Measurements from ENCODE around the gene DMRTB1.
A peak's percentile ranks its signal among the peaks of the same experiment; 100 is the strongest.

Gene DMRTB1

DNA sequence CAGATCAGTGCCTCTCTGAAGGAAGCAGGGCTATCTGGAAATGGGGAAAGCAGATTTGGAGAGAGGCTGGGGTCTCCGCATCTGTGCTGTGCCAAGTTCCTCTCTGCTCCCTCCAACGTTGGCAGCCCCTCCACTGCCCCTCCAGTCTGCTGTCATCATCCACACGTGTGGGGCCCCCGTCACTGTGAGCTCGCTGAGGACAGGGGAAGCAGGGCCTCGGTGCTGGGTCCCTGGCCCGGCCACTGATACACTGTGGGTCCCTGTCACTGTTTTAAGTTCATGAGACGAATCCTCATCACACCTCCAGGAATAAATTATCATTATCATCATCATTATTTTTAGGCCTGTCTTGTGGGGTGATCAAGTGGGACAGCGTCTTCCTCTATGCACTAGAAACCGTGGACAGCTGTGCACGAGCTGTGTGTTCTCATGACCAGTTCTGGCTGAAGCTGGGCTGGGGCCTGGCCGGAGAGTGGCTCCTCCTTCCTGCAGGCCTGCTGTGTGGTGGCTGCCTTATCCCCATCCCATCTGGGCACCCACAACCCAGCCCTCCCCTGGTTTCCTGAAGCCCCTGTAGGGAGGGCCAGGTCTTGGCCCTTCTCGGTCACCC, 52.2 kb downstream of the DMRTB1 start:
- no peak for DNase-seq

GRCh38 chr1:53511933-53512806, 53.0 kb downstream of the DMRTB1 start:
- peak; percentile 48 for DNase-seq

- DNase-seq = no peak
These were observed 53.9 kb downstream of the DMRTB1 start for GRCh38 chr1:53512807-53513755.

DNA sequence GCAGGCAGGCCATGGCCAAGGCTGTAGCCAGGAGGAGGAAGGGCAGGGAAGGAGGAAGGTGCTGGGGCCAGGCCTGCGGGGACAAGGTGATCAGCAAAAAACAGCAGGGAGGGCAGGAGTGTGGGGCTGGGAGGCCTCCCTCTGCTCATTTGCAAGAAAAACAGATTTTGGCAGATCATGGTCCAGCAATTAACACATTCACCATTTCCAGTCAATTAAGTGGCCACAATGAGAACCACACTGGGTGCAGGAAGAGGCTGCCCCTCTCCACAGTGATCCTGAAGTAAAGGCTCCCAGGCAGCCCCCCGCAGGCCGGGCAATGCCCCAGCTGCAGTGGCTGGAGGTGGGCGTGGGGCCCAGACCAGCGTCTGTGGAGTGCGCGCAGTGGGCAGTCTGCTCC, 54.6 kb downstream of the DMRTB1 start:
- no peak for DNase-seq

- DNase-seq = no peak
These were observed 55.2 kb downstream of the DMRTB1 start for GRCh38 chr1:53514436-53514835.

- no peak for DNase-seq
These were observed 57.0 kb downstream of the DMRTB1 start for GRCh38 chr1:53516181-53516580.

All from NCI-H2081 treated with DMSO at 0.1 percent for 48 hours (cell line).